ENCODE results near the gene ACIN1. TPM values are rescaled to one million over a fixed set of nuclear protein-coding genes. Genes with fewer than 3 reads are reported as not detected.

ACIN1 gene
- total and polyA plus RNA-seq, 2 of the 8 experiments (the other 6 are each of a cell fraction or from before 2014, with no cell fraction given), result 132 to 233 TPM

DNA sequence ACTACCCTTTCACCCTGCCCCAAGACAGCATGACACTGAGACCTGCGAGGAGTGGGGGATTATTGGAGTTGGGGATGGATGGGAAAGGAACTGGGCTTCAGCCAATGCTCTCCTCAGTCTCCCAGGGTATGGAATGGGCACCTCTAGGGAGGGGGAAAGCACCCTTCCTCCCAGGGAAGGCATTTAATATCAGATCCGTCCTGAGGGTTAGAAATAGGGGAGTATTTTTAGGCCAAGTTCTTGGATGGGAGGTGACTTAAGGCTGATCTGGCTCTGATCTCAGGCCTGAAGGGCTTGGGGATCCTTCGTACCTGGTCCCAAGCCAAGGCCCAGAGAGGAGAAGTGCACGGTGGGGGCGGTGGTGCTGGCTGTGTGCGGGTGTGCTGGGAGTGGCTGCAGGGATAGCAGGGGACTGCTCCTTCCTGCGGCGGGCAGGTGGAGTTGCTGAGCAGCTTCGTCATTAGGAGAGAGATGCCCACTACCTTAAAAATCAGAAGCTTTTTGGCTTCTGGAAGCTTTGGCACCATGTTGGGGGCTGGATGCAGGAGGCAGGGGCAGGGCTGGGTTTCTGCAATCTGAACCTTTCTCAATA, 31.1 kb upstream of the ACIN1 start (continued):
- TF ChIP-seq TAF1 (IDR thresholded peaks at IDR 0.05; ENCODE audit: low read depth, low read length), result no peak
